Measurements from ENCODE around the gene OR2T5. TPM values are rescaled to one million over a fixed set of nuclear protein-coding genes. Genes with fewer than 3 reads are reported as not detected.

Gene OR2T5
- total RNA-seq, 1 donor from 2014 or later: not detected

Other genes starting within 250 kb of the OR2T5 start
- gene OR2T33, start 210.6 kb upstream of the OR2T5 start, total RNA-seq: not detected in 2 replicates
- not detected in 2 replicates for gene OR2T12, start 185.2 kb upstream of the OR2T5 start, total RNA-seq
- gene OR2M7, start 164.0 kb upstream of the OR2T5 start, total RNA-seq: not detected in 2 replicates
- gene OR14C36, start 139.8 kb upstream of the OR2T5 start, total RNA-seq: not detected in 2 replicates
- gene OR2T4, start 126.9 kb upstream of the OR2T5 start, total RNA-seq: not detected in 2 replicates
- gene OR2T6, start 112.8 kb upstream of the OR2T5 start, total RNA-seq: not detected in 2 replicates
- gene OR2T1, start 85.5 kb upstream of the OR2T5 start, total RNA-seq: not detected in 2 replicates
- not detected in 2 replicates for gene OR2T2, start 43.0 kb upstream of the OR2T5 start, total RNA-seq
- gene OR2T3, start 15.2 kb upstream of the OR2T5 start, total RNA-seq: not detected in 2 replicates
- gene OR2G6, start 19.5 kb downstream of the OR2T5 start, total RNA-seq: not detected in 2 replicates
- gene OR2T29, start 74.2 kb downstream of the OR2T5 start, total RNA-seq: not detected in 2 replicates
- not detected in 2 replicates for gene OR2T34, start 86.2 kb downstream of the OR2T5 start, total RNA-seq
- gene OR2T10, start 109.1 kb downstream of the OR2T5 start, total RNA-seq: not detected in 2 replicates
- gene OR2T11, start 146.5 kb downstream of the OR2T5 start, total RNA-seq: not detected in 2 replicates
- not detected in 2 replicates for gene OR2T35, start 156.7 kb downstream of the OR2T5 start, total RNA-seq
- not detected in 2 replicates for gene OR2T27, start 166.9 kb downstream of the OR2T5 start, total RNA-seq
- gene OR14I1, start 214.2 kb downstream of the OR2T5 start, total RNA-seq: not detected in 2 replicates

All from activated T-helper 1 cell treated with anti-CD3 and anti-CD28 coated beads, Interleukin-12 subunit alpha, Interleukin-12 subunit beta, Interleukin-2, Interleukin-4 antibody, amounts not matched to agents 30 ng/mL and 10 ng/mL and 1 ng/mL, durations not matched to agents 14 hours and 24 hours and 36 hours (primary cell).